ENCODE measurements around the gene PIAS1. TPM values are rescaled to one million over a fixed set of nuclear protein-coding genes. Genes with fewer than 3 reads are reported as not detected.
"Not testable (repeated sequence)": the region's sequence is repeated elsewhere in the genome, so short reads cannot be mapped to it uniquely, and the experiment has no call there.

The PIAS1 gene
- polyA plus RNA-seq, 2 donors: 10.6 to 13.9 TPM

DNA sequence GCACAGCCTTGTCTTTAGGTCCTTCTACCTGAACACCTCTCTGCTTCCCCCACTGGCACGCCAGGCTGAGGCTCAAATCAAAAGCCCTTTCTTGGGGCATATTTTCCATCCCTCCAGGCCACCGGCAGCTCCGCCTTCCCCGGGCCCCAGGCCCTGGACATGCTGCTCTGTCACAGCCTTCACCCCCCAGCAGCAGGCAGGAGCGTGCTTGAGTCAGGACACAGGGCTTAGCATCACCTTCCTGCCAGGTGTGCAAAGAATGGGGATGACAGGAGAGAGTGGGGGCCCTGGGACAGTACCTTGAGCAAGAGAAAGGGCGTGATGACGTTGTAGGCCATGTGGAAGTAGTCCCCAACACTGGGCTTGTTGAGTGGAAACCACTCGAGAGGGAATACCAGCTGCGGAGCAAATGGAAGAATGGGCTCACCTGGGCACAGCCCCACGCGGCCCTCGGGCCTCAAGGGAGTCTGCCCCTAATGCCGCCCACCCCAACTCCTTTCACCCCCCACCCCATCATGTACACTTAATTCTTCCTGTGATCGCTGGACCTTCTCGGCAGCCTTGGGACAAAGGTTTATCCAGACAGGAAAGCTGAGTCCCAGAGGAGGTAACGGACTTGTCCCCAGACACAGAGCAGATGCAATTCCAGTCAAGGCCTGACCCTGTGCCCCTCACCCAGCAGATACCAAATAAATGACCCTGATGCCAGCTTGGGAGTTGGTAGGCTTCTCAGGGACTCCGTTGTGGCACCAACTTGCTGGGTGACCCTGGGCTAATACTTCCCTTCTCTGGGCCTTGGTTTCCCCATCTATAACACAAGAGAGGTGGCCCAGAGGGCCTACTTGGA is 160.1 kb downstream of the PIAS1 start:
- 94 to 96% methylated on average over 17 of the region's 17 CpGs for WGBS, 2 donors
- Histone ChIP-seq H3K4me1 (ENCODE audit: control insufficient read depth in 2 of 2, insufficient read depth in 2 of 2, low read length in 1 of 2) (peaks cover 0 to 2% of the 10 kb centered on the region in 2 donors), H3K4me3 (ENCODE audit: low read depth in 1 of 2, low read length in 2 of 2) (no peak overlapping the region), H3K9me3 (ENCODE audit: control insufficient read depth in 2 of 2, insufficient read depth in 1 of 2, low read depth in 1 of 2, low read length in 1 of 2) (no peaks in the 10 kb centered on the region), H3K36me3 (ENCODE audit: control insufficient read depth in 2 of 2, insufficient read depth in 2 of 2, low read length in 1 of 2) (peaks cover 0 to 2% of the 10 kb centered on the region in 2 donors), H3K27me3 (ENCODE audit: control insufficient read depth in 1 of 2, insufficient read depth in 2 of 2, low read length in 2 of 2) (no peaks in the 10 kb centered on the region), H3K27ac (ENCODE audit: low read depth in 2 of 2, low read length in 1 of 2) (no peak overlapping the region)

DNA sequence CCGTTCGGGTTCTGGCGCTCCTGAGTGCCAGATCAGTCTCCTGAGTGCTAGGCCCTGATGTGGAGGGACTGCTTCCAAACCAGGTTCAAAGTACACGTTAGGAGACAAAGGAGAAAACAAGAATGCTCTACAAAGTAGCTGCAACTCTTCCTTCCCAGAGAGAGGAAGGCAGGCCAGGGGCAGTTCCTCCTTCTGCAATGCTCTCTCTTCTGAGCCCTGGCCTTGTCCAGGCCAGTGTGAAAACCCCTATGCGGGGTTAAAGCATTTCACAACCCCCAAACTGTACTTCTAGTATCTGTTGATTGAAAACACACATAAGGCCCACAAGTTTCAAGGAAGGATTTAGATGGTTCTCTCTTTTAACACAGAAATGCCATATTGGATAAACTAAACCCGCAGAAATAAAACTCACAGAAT is 160.7 kb downstream of the PIAS1 start:
- Histone ChIP-seq H3K4me1 (ENCODE audit: control insufficient read depth in 2 of 2, insufficient read depth in 2 of 2, low read length in 1 of 2) (peaks cover 0 to under 1% of the 10 kb centered on the region in 2 donors), H3K36me3 (ENCODE audit: control insufficient read depth in 2 of 2, insufficient read depth in 2 of 2, low read length in 1 of 2) (peaks cover 0 to 2% of the 10 kb centered on the region in 2 donors), H3K27ac (ENCODE audit: low read depth in 2 of 2, low read length in 1 of 2) (no peak overlapping the region), H3K4me3 (ENCODE audit: low read depth in 1 of 2, low read length in 2 of 2) (no peak overlapping the region), H3K9me3 (ENCODE audit: control insufficient read depth in 2 of 2, insufficient read depth in 1 of 2, low read depth in 1 of 2, low read length in 1 of 2) (no peaks in the 10 kb centered on the region), H3K27me3 (ENCODE audit: control insufficient read depth in 1 of 2, insufficient read depth in 2 of 2, low read length in 2 of 2) (no peaks in the 10 kb centered on the region)
- 78 to 80% methylated on average over 6 of the region's 6 CpGs for WGBS, 2 donors

DNA sequence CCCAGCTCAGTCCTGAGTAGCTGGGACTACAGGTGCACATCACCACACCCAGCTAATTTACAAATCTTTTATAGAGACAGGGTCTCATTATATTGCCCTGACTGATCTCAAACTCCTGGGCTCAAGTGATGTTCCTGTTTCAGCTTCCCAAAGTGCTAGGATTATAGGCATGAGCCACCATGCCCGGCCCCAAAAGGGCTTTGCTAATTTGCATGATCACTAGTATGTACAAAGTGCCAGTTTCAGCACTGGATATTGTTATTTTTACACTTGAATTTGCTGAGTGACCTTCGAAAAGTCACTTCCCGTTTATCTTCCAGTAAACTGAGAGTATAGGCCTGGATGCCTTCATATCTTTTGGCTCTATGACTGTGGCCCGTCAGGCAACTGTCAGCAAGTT is 163.2 kb downstream of the PIAS1 start:
- H3K9me3 ChIP-seq (ENCODE audit: control insufficient read depth in 2 of 2, insufficient read depth in 1 of 2, low read depth in 1 of 2, low read length in 1 of 2): no peaks in the 10 kb centered on the region
- no peak overlapping the region for H3K4me3 ChIP-seq (ENCODE audit: low read depth in 1 of 2, low read length in 2 of 2)
- 91 to 97% methylated on average over 4 of the region's 4 CpGs for WGBS, 2 donors
- no peaks in the 10 kb centered on the region for H3K27me3 ChIP-seq (ENCODE audit: control insufficient read depth in 1 of 2, insufficient read depth in 2 of 2, low read length in 2 of 2)
- H3K4me1 ChIP-seq (ENCODE audit: control insufficient read depth in 2 of 2, insufficient read depth in 2 of 2, low read length in 1 of 2): no peaks in the 10 kb centered on the region
- peaks cover 0 to 2% of the 10 kb centered on the region in 2 donors for H3K36me3 ChIP-seq (ENCODE audit: control insufficient read depth in 2 of 2, insufficient read depth in 2 of 2, low read length in 1 of 2)
- no peak overlapping the region for H3K27ac ChIP-seq (ENCODE audit: low read depth in 2 of 2, low read length in 1 of 2)

DNA sequence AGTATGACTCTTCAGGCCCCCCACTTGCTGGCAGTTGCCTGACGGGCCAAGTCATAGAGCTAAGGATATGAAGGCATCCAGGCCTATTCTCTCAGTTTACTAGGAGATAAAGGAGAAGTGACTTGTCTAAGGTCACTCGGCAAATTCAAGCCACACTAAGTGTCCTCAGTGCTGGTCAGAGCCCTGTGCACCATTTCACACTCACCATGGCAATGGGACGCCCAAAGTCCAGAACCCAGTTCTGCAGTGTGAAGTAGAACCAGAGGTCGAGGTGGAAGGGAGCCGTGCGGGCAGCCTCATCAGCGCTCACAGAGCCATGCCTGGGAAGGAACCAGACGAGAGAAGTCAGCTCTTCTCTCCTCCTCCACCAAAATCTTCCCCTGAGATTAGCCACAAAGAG is 164.2 kb downstream of the PIAS1 start:
- H3K4me3 ChIP-seq (ENCODE audit: low read depth in 1 of 2, low read length in 2 of 2): no peak overlapping the region
- 95% methylated on average over 8 of the region's 8 CpGs for WGBS, 2 donors
- peaks cover 0 to 2% of the 10 kb centered on the region in 2 donors for H3K36me3 ChIP-seq (ENCODE audit: control insufficient read depth in 2 of 2, insufficient read depth in 2 of 2, low read length in 1 of 2)
- no peaks in the 10 kb centered on the region for H3K9me3 ChIP-seq (ENCODE audit: control insufficient read depth in 2 of 2, insufficient read depth in 1 of 2, low read depth in 1 of 2, low read length in 1 of 2)
- no peaks in the 10 kb centered on the region for H3K27me3 ChIP-seq (ENCODE audit: control insufficient read depth in 1 of 2, insufficient read depth in 2 of 2, low read length in 2 of 2)
- no peaks in the 10 kb centered on the region for H3K4me1 ChIP-seq (ENCODE audit: control insufficient read depth in 2 of 2, insufficient read depth in 2 of 2, low read length in 1 of 2)
- H3K27ac ChIP-seq (ENCODE audit: low read depth in 2 of 2, low read length in 1 of 2): no peak overlapping the region

DNA sequence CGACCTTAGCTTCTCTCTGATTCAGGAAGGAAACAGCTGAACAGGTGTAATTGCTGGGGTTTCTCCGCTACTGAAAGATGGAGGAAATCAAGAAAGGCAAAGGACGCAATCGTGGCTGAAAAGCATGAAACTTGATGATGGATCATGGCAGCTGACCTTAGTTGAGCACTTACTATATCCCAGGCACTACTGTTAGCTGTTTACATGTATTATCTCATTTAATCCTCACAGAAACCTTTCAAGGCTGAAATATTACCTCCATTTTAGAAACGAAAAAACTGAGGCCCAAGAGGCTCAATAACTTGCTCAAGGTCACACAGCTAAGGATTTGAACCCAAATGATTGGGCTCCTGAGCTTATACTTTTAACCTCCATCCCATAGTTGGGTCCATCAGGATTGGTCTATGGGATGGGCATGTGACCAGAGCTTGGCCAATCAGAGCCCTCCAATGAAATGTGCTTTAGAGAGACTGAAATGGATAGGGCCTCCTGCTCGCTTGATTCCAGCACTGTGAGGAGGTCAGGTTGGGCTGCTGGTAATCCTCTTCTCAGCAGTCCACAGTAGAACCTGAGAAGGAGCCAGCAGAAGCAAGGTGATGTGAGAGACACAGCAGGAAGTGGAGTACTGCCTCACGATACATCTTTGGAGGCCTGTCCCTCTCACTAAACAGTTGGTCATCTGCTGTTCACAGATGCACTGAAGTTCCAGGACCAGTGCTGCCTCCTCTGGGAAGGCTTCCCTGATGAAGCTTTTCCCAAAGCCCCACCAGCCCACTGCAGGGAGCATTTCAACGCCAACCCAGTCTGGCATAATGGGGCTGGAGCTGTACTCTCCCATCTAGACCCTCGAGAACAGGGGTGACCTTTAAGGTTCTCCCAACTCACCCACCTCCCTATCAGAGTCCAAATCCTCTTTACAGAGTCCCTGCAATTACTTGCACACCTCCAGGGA is 165.0 kb downstream of the PIAS1 start:
- Histone ChIP-seq H3K36me3 (ENCODE audit: control insufficient read depth in 2 of 2, insufficient read depth in 2 of 2, low read length in 1 of 2) (peaks cover 0 to 2% of the 10 kb centered on the region in 2 donors), H3K27me3 (ENCODE audit: control insufficient read depth in 1 of 2, insufficient read depth in 2 of 2, low read length in 2 of 2) (no peaks in the 10 kb centered on the region), H3K4me1 (ENCODE audit: control insufficient read depth in 2 of 2, insufficient read depth in 2 of 2, low read length in 1 of 2) (no peaks in the 10 kb centered on the region), H3K4me3 (ENCODE audit: low read depth in 1 of 2, low read length in 2 of 2) (no peak overlapping the region), H3K27ac (ENCODE audit: low read depth in 2 of 2, low read length in 1 of 2) (no peak overlapping the region), H3K9me3 (ENCODE audit: control insufficient read depth in 2 of 2, insufficient read depth in 1 of 2, low read depth in 1 of 2, low read length in 1 of 2) (no peaks in the 10 kb centered on the region)
- WGBS, 2 donors: 93 to 96% methylated on average over 9 of the region's 9 CpGs

DNA sequence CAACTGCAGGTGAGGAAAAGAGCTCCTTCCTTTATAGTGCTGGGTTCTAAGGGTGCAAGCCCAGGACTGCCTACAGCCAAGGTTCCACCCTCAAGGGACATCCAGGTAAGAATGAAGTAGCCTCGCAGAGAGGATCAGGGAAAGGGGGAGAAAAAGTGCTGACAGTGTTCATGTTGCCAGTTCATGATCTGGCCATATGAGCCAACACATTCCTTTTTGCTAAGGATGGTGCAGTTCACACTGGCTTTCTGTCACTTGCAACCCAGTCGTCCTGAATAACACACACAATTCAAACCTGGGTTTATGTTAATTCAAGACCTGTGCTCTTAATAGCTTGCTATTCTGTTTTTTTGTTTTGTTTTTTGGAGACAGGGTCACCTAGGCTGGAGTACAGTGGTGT is 166.4 kb downstream of the PIAS1 start:
- peaks cover 0 to 2% of the 10 kb centered on the region in 2 donors for H3K36me3 ChIP-seq (ENCODE audit: control insufficient read depth in 2 of 2, insufficient read depth in 2 of 2, low read length in 1 of 2)
- no peaks in the 10 kb centered on the region for H3K27me3 ChIP-seq (ENCODE audit: control insufficient read depth in 1 of 2, insufficient read depth in 2 of 2, low read length in 2 of 2)
- 93 to 97% methylated on average over 2 of the region's 2 CpGs for WGBS, 2 donors
- no peaks in the 10 kb centered on the region for H3K4me1 ChIP-seq (ENCODE audit: control insufficient read depth in 2 of 2, insufficient read depth in 2 of 2, low read length in 1 of 2)
- no peaks in the 10 kb centered on the region for H3K9me3 ChIP-seq (ENCODE audit: control insufficient read depth in 2 of 2, insufficient read depth in 1 of 2, low read depth in 1 of 2, low read length in 1 of 2)
- H3K27ac ChIP-seq (ENCODE audit: low read depth in 2 of 2, low read length in 1 of 2): no peak overlapping the region
- H3K4me3 ChIP-seq (ENCODE audit: low read depth in 1 of 2, low read length in 2 of 2): no peak overlapping the region

DNA sequence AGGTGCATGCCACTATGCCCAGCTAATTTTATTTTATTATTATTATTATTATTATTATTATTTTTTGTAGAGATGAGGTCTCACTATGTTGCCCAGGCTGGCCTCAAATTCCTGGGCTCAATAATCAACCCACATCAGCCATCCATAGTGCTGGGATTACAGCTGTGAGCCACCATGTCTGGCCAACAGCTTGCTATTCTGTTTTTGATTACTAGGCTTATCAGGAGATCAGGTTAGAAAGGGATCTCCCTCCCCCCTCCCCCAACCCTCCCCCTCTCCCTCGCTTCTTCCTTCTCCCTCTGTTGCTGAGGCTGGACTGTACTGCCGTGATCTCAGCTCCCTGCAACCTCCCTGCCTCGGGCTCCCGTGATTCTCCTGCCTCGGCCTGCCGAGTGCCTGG is 166.9 kb downstream of the PIAS1 start:
- WGBS, 2 donors: 96 to 97% methylated on average over 6 of the region's 6 CpGs
- H3K27ac ChIP-seq (ENCODE audit: low read depth in 2 of 2, low read length in 1 of 2): no peak overlapping the region
- no peaks in the 10 kb centered on the region for H3K27me3 ChIP-seq (ENCODE audit: control insufficient read depth in 1 of 2, insufficient read depth in 2 of 2, low read length in 2 of 2)
- H3K4me1 ChIP-seq (ENCODE audit: control insufficient read depth in 2 of 2, insufficient read depth in 2 of 2, low read length in 1 of 2): no peaks in the 10 kb centered on the region
- H3K4me3 ChIP-seq (ENCODE audit: low read depth in 1 of 2, low read length in 2 of 2): no peak overlapping the region
- H3K9me3 ChIP-seq (ENCODE audit: control insufficient read depth in 2 of 2, insufficient read depth in 1 of 2, low read depth in 1 of 2, low read length in 1 of 2): no peaks in the 10 kb centered on the region
- peaks cover 0 to 2% of the 10 kb centered on the region in 2 donors for H3K36me3 ChIP-seq (ENCODE audit: control insufficient read depth in 2 of 2, insufficient read depth in 2 of 2, low read length in 1 of 2)

DNA sequence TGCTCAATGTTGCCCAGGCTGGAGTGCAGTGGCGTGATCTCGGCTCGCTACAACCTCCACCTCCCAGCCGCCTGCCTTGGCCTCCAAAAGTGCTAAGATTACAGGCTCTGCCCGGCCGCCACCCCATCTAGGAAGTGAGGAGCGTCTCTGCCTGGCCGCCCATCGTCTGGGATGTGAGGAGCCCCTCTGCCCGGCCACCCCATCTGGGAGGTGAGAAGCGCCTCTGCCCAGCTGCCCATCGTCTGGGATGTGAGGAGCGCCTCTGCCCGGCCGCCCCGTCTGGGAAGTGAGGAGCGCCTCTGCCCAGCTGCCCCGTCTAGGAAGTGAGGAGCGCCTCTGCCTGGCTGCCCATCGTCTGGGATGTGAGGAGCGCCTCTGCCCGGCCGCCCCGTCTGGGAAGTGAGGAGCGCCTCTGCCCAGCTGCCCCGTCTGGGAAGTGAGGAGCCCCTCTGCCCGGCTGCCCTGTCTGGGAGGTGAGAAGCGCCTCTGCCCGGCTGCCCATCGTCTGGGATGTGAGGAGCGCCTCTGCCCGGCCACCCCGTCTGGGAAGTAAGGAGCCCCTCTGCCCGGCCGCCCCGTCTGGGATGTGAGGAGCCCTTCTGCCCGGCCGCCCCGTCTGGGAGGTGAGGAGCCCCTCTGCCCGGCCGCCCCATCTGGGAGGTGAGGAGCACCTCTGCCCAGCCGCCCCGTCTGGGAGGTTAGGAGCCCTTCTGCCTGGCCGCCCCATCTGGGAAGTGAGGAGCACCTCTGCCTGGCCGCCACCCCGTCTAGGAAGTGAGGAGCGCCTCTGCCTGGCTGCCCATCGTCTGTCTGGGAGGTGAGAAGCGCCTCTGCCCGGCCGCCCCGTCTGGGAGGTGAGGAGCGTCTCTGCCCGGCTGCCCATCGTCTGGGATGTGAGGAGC is 167.7 kb downstream of the PIAS1 start:
- not testable (repeated sequence) for H3K36me3 ChIP-seq (ENCODE audit: control insufficient read depth in 2 of 2, insufficient read depth in 2 of 2, low read length in 1 of 2); H3K4me1 ChIP-seq (ENCODE audit: control insufficient read depth in 2 of 2, insufficient read depth in 2 of 2, low read length in 1 of 2); H3K4me3 ChIP-seq (ENCODE audit: low read depth in 1 of 2, low read length in 2 of 2); H3K27ac ChIP-seq (ENCODE audit: low read depth in 2 of 2, low read length in 1 of 2); H3K27me3 ChIP-seq (ENCODE audit: control insufficient read depth in 1 of 2, insufficient read depth in 2 of 2, low read length in 2 of 2); H3K9me3 ChIP-seq (ENCODE audit: control insufficient read depth in 2 of 2, insufficient read depth in 1 of 2, low read depth in 1 of 2, low read length in 1 of 2)
- 87 to 91% methylated on average over 43 to 55 of the region's 55 CpGs for WGBS, 2 donors

DNA sequence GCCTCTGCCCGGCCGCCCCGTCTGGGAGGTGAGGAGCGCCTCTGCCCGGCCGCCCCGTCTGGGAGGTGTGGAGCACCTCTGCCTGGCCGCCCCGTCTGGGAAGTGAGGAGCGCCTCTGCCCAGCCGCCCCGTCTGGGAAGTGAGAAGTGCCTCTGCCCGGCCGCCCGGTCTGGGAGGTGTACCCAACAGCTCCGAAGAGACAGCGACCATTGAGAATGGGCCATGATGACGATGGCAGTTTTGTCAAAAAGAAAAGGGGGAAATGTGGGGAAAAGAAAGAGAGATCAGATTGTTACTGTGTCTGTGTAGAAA is 168.3 kb downstream of the PIAS1 start:
- not testable (repeated sequence) for H3K27me3 ChIP-seq (ENCODE audit: control insufficient read depth in 1 of 2, insufficient read depth in 2 of 2, low read length in 2 of 2); H3K27ac ChIP-seq (ENCODE audit: low read depth in 2 of 2, low read length in 1 of 2); H3K4me1 ChIP-seq (ENCODE audit: control insufficient read depth in 2 of 2, insufficient read depth in 2 of 2, low read length in 1 of 2); H3K4me3 ChIP-seq (ENCODE audit: low read depth in 1 of 2, low read length in 2 of 2); H3K36me3 ChIP-seq (ENCODE audit: control insufficient read depth in 2 of 2, insufficient read depth in 2 of 2, low read length in 1 of 2); H3K9me3 ChIP-seq (ENCODE audit: control insufficient read depth in 2 of 2, insufficient read depth in 1 of 2, low read depth in 1 of 2, low read length in 1 of 2)
- 91 to 92% methylated on average over 13 to 18 of the region's 18 CpGs for WGBS, 2 donors

All from esophagus (tissue), 2 donors.